Cardiac fibroblast (primary cell): Measurements from ENCODE around the gene EID1.
A peak's percentile ranks its signal among the peaks of the same experiment; 100 is the strongest.

ENCODE experiments used
- DNase-seq, 2 donors: peaks; one replicate each; pipeline versions ENCODE4 v3.0.0 to v3.0.0-alpha.2; 2010; ENCODE audit warnings: low read depth in 2 of 2
- H3K4me3 ChIP-seq, 2 donors: replicated peaks in 1 of 2; 1 replicate in 1 of 2; 2 replicates in 1 of 2; pipeline ENCODE4 v1.5.1; 2011; ENCODE audit warnings: low read depth in 2 of 2, low read length in 2 of 2, mild to moderate bottlenecking in 2 of 2, moderate library complexity in 1 of 2
- TF ChIP-seq, protein P1 (sequence below): IDR thresholded peaks from one replicate; pipeline ENCODE4 v1.5.1; 2011; ENCODE audit warnings: low read depth, mild to moderate bottlenecking, low read length, inconsistent platforms

Gene EID1

GRCh38 chr15:48883699-48884098, 5.8 kb downstream of the EID1 start:
- TF ChIP-seq, protein P1, sequence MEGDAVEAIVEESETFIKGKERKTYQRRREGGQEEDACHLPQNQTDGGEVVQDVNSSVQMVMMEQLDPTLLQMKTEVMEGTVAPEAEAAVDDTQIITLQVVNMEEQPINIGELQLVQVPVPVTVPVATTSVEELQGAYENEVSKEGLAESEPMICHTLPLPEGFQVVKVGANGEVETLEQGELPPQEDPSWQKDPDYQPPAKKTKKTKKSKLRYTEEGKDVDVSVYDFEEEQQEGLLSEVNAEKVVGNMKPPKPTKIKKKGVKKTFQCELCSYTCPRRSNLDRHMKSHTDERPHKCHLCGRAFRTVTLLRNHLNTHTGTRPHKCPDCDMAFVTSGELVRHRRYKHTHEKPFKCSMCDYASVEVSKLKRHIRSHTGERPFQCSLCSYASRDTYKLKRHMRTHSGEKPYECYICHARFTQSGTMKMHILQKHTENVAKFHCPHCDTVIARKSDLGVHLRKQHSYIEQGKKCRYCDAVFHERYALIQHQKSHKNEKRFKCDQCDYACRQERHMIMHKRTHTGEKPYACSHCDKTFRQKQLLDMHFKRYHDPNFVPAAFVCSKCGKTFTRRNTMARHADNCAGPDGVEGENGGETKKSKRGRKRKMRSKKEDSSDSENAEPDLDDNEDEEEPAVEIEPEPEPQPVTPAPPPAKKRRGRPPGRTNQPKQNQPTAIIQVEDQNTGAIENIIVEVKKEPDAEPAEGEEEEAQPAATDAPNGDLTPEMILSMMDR = no peak
- no peak for DNase-seq
- H3K4me3 ChIP-seq = no peak overlapping the region

- H3K4me3 ChIP-seq = no peak overlapping the region
- TF ChIP-seq, protein P1 = no peak
- DNase-seq = no peak
Measured at GRCh38 chr15:48887144-48887543, 9.2 kb downstream of the EID1 start.

GRCh38 chr15:48888191-48888590, 10.3 kb downstream of the EID1 start:
- no peak overlapping the region for H3K4me3 ChIP-seq
- TF ChIP-seq, protein P1 = no peak
- DNase-seq = no peak

- no peak overlapping the region for H3K4me3 ChIP-seq
- peak in 1 of 2 donors; percentile 35 for DNase-seq
- TF ChIP-seq, protein P1 = no peak
Measured at GRCh38 chr15:48888836-48889235, 10.9 kb downstream of the EID1 start.

DNA sequence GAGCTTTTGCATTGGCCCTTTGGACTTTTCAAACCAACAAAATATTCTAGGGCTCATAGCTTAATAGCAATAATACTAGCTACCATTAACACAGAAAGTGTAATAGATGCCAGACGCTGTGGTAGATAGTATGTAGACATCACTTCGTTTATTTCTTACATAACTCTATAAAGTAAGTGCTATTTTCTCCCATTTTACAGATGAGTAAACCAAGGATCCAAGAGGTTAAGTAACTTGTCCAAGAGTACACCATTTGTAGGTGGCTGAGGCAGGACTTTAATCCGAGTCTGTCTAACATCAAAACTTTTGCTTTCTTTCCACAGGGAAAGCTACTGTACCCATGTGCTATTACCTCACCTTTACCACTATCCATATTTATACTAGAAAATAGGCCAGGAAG, 12.0 kb downstream of the EID1 start:
- H3K4me3 ChIP-seq = no peak overlapping the region
- no peak for DNase-seq
- TF ChIP-seq, protein P1 = no peak

GRCh38 chr15:48890375-48890972, 12.5 kb downstream of the EID1 start:
- TF ChIP-seq, protein P1 = no peak
- DNase-seq = no peak
- H3K4me3 ChIP-seq = no peak overlapping the region

- TF ChIP-seq, protein P1 = no peak
- no peak for DNase-seq
- no peak overlapping the region for H3K4me3 ChIP-seq
Measured at GRCh38 chr15:48891232-48891765, 13.4 kb downstream of the EID1 start.
